Bronchial epithelial cell (primary cell): ENCODE results near the gene GSTA2. TPM values are rescaled to one million over a fixed set of nuclear protein-coding genes. Genes with fewer than 3 reads are reported as not detected.
"Not testable (repeated sequence)": the region's sequence is repeated elsewhere in the genome, so short reads cannot be mapped to it uniquely, and the experiment has no call there.

Experiments
- DNase-seq: peaks from one replicate; pipeline ENCODE4 v3.0.0-alpha.2; 2010; ENCODE audit warnings: low read depth
- FAIRE-seq: peaks from 2 replicates; lab custom pipeline; 2011; peaks lifted over from hg19 to GRCh38; lab: Jason Lieb, UNC
- H3K27me3 ChIP-seq: 2 replicates; pipeline ENCODE4 v1.5.1; 2011; ENCODE audit warnings: low read length; ENCODE audit not compliant: control insufficient read depth, insufficient read depth
- H3K36me3 ChIP-seq: 2 replicates; pipeline ENCODE4 v1.5.1; 2011; ENCODE audit warnings: low read length; ENCODE audit not compliant: control insufficient read depth, insufficient read depth
- H3K4me3 ChIP-seq: 2 replicates; pipeline ENCODE4 v1.5.1; 2011; ENCODE audit warnings: mild to moderate bottlenecking, low read depth, low read length, control low read depth
- total RNA-seq: library from RNA; depleted of rRNA; stranded (reverse); fragments of >200 nt; gene quantifications from 2 replicates; pipeline ENCODE4 v1.2.1, GENCODE V29; 2014
- TF ChIP-seq, protein P1 (sequence below): IDR thresholded peaks from 2 replicates; pipeline ENCODE4 v1.5.1; 2011; ENCODE audit warnings: mild to moderate bottlenecking, moderate library complexity, low read length, control low read depth, inconsistent platforms; ENCODE audit not compliant: insufficient read depth, severe bottlenecking

The GSTA2 gene
- total RNA-seq, 1 donor from 2014 or later: not detected

DNA sequence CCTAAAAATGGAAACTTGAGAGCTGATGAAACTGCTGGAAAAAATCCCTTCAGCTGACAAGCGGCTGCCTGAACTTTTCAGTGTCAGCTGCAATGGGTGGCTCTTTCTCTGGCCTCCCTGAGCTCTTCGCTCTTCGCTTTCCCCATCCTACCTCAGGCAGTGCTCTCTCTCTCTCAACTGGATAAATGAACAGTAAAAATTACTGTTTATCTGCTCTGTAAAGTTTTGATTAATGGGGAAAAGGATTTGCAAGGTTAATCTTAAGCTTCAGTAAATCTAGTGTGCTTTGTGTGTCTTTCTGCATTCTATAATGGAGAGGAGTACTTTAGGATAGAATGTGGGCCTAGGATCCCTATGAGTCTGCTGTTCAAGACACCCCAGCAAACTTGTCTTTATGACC, 57.3 kb downstream of the GSTA2 start:
- FAIRE-seq (no peak), DNase-seq (no peak)
- Histone ChIP-seq H3K4me3 (no peak overlapping the region), H3K27me3 (no peaks in the 10 kb centered on the region), H3K36me3 (no peaks in the 10 kb centered on the region)
- TF ChIP-seq, protein P1, sequence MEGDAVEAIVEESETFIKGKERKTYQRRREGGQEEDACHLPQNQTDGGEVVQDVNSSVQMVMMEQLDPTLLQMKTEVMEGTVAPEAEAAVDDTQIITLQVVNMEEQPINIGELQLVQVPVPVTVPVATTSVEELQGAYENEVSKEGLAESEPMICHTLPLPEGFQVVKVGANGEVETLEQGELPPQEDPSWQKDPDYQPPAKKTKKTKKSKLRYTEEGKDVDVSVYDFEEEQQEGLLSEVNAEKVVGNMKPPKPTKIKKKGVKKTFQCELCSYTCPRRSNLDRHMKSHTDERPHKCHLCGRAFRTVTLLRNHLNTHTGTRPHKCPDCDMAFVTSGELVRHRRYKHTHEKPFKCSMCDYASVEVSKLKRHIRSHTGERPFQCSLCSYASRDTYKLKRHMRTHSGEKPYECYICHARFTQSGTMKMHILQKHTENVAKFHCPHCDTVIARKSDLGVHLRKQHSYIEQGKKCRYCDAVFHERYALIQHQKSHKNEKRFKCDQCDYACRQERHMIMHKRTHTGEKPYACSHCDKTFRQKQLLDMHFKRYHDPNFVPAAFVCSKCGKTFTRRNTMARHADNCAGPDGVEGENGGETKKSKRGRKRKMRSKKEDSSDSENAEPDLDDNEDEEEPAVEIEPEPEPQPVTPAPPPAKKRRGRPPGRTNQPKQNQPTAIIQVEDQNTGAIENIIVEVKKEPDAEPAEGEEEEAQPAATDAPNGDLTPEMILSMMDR: no peak

DNA sequence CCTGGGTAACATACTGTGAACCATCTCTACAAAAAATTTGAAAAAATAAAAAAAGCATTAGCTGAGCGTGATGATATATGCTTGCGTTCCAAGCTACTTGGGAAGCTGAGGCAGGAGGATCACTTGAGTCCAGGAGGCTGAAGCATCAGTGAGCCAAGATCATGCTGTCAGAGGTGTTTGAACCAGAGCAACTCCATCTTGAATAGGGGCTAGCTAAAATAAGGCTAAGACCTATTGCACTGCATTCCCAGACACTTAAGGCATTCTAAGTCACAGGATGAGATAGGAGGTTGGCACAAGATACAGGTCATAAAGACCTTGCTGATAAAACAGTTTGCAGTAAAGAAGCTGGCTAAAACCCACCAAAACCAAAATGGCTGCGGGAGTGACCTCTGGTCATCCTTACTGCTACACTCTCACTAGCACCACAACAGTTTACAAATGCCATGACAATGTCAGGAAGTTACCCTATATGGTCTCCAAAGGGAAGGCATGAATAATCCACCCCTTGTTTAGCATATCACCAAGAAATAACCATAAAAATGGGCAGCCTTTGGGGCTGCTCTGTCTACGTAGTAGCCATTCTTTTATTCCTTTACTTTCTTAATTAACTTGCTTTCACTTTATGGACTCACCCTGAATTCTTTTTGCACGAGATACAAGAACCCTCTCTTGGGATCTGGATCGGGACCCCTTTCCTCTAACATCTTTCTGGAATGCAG, 58.3 kb downstream of the GSTA2 start:
- not testable (repeated sequence) for H3K36me3 ChIP-seq, FAIRE-seq, H3K4me3 ChIP-seq, DNase-seq, H3K27me3 ChIP-seq

DNA sequence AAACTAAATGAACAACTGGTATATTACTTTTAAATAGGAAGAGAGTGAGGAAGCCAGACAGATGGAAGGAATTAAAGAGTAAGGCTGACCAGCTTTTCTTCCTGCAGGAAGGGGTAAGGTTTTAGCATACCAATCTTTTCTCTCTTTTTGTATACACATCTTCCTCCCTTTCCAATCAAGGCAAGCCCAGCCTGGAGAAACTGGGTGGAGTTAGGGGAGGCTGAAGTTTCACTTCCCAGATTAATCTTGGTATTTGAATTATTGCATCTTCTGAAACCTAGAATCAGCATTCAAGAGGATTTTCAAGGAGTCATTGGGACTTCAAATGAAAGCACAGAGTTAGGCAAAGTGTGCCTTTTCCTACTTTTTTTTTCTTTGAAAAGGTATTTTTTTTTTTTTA, 59.2 kb downstream of the GSTA2 start:
- DNase-seq (no peak), FAIRE-seq (no peak)

More for the DNA sequence above, 59.2 kb downstream of the GSTA2 start:
- Histone ChIP-seq H3K27me3 (no peaks in the 10 kb centered on the region), H3K4me3 (no peak overlapping the region), H3K36me3 (no peaks in the 10 kb centered on the region)
- TF ChIP-seq, protein P1: no peak

Other genes with a start within 250 kb of the GSTA2 start
- 3.2 and 4.2 TPM in 2 replicates for gene TRAM2, start 186.4 kb downstream of the GSTA2 start, total RNA-seq
- 20.1 and 22.6 TPM in 2 replicates for gene TMEM14A, start 92.4 kb downstream of the GSTA2 start, total RNA-seq
- 0.26 TPM in 1 of 2 replicates, not detected in the other for gene GSTA1, start 40.3 kb upstream of the GSTA2 start, total RNA-seq
- gene GSTA5, start 77.3 kb upstream of the GSTA2 start, total RNA-seq: not detected in 2 replicates
- not detected in 2 replicates for gene GSTA3, start 146.2 kb upstream of the GSTA2 start, total RNA-seq
- gene GSTA4, start 231.8 kb upstream of the GSTA2 start, total RNA-seq: 10.8 and 26.8 TPM in 2 replicates